Measurements from ENCODE around the gene RMP24.
"Not testable (repeated sequence)": the region's sequence is repeated elsewhere in the genome, so short reads cannot be mapped to it uniquely, and the experiment has no call there.

Gene RMP24

DNA sequence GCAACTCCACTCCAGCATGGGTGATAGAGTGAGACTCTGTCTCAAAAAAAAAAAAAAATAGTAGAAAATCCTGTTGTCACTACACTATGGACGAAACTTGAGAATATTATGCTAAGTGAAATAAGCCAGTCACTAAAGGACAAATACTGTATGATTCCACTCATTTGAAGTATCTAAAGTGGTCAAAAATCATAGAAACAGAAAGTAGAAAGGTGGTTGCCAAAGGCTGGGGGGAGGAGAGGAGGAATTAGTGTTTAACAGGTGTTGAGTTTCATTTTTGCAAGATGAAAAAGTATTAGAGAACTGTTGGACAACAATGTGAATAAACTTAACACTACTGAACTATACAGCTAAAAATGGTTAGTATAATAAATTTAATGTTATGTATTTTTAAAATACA lies 18.8 kb upstream of the RMP24 start:
- Histone ChIP-seq H3K4me1 (ENCODE audit: control insufficient read depth in 2 of 2, insufficient read depth in 2 of 2, low read length in 2 of 2) (peaks cover 0 to 7% of the 10 kb centered on the region in 2 donors), H3K4me3 (ENCODE audit: low read length in 2 of 2) (no peak overlapping the region), H3K9me3 (ENCODE audit: control insufficient read depth in 2 of 2, insufficient read depth in 1 of 2, low read length in 1 of 2) (peaks cover 0 to 5% of the 10 kb centered on the region in 2 donors), H3K27ac (ENCODE audit: low read depth in 1 of 2, low read length in 1 of 2) (no peak overlapping the region), H3K27me3 (ENCODE audit: control insufficient read depth in 2 of 2, insufficient read depth in 1 of 2, low read length in 1 of 2) (peaks cover 6 to 16% of the 10 kb centered on the region in 2 donors), H3K36me3 (ENCODE audit: control insufficient read depth in 2 of 2, insufficient read depth in 2 of 2, low read length in 1 of 2) (no peaks in the 10 kb centered on the region)
- WGBS, result 84% methylated on average over 1 of the region's 1 CpG
- no peak for DNase-seq (ENCODE audit: low read depth in 6 of 9, low spot score in 9 of 9)

- WGBS, result 95% methylated on average over 3 of the region's 3 CpGs
- Histone ChIP-seq H3K9me3 (ENCODE audit: control insufficient read depth in 2 of 2, insufficient read depth in 1 of 2, low read length in 1 of 2) (no peaks in the 10 kb centered on the region), H3K27ac (ENCODE audit: low read depth in 1 of 2, low read length in 1 of 2) (no peak overlapping the region), H3K4me1 (ENCODE audit: control insufficient read depth in 2 of 2, insufficient read depth in 2 of 2, low read length in 2 of 2) (no peaks in the 10 kb centered on the region), H3K4me3 (ENCODE audit: low read length in 2 of 2) (no peak overlapping the region), H3K36me3 (ENCODE audit: control insufficient read depth in 2 of 2, insufficient read depth in 2 of 2, low read length in 1 of 2) (no peaks in the 10 kb centered on the region), H3K27me3 (ENCODE audit: control insufficient read depth in 2 of 2, insufficient read depth in 1 of 2, low read length in 1 of 2) (no peaks in the 10 kb centered on the region)
- DNase-seq (ENCODE audit: low read depth in 6 of 9, low spot score in 9 of 9), result no peak
Observed at GRCh38 chr18:35956226-35956625, 16.3 kb upstream of the RMP24 start.

DNA sequence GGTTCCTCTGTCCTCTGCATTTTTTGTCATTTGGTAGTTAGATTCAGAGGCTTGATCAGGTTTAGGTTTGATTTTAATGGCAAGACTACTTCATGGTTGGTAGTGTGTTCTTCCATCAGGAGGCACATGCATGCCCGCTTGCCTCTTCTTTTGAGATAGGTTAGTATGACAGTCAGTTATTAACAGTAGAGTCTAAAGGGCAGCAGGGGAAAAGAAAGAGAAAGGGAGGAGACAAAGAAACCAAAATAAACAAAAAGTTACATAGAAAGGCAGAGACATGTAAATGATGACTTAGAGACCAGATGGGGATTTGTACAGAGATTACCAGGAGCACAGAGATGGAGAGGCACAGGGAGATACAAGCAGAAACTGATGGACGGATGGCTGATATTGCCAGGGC lies 10.2 kb upstream of the RMP24 start:
- 95% methylated on average over 2 of the region's 2 CpGs for WGBS
- H3K27ac ChIP-seq (ENCODE audit: low read depth in 1 of 2, low read length in 1 of 2), result no peak overlapping the region
- H3K9me3 ChIP-seq (ENCODE audit: control insufficient read depth in 2 of 2, insufficient read depth in 1 of 2, low read length in 1 of 2), result no peaks in the 10 kb centered on the region
- DNase-seq (ENCODE audit: low read depth in 6 of 9, low spot score in 9 of 9), result no peak
- H3K4me1 ChIP-seq (ENCODE audit: control insufficient read depth in 2 of 2, insufficient read depth in 2 of 2, low read length in 2 of 2), result peaks cover 0 to 2% of the 10 kb centered on the region in 2 donors
- no peaks in the 10 kb centered on the region for H3K27me3 ChIP-seq (ENCODE audit: control insufficient read depth in 2 of 2, insufficient read depth in 1 of 2, low read length in 1 of 2)
- H3K36me3 ChIP-seq (ENCODE audit: control insufficient read depth in 2 of 2, insufficient read depth in 2 of 2, low read length in 1 of 2), result no peaks in the 10 kb centered on the region
- H3K4me3 ChIP-seq (ENCODE audit: low read length in 2 of 2), result no peak overlapping the region

DNA sequence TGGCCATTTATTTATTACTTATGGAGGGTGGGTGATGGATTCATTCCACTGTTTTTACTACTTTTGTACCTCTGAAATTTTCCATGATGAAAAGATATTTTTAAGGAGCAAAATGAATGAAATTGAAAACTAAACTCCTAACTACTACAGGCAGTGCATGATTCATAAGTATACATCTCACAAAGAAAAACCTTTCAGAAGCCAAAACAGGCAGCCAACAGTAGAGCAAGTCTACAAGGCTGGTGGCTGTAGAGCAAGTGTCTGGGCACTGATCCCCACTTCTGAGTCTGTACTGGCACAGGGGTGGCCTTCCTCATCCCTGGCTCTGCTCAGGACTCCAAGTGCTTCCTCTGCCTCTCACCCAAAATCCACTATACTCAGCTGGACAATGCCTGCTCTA lies 8.2 kb upstream of the RMP24 start:
- H3K4me1 ChIP-seq (ENCODE audit: control insufficient read depth in 2 of 2, insufficient read depth in 2 of 2, low read length in 2 of 2), result peaks cover 0 to 5% of the 10 kb centered on the region in 2 donors
- H3K27ac ChIP-seq (ENCODE audit: low read depth in 1 of 2, low read length in 1 of 2), result no peak overlapping the region
- no peak for DNase-seq (ENCODE audit: low read depth in 6 of 9, low spot score in 9 of 9)
- H3K27me3 ChIP-seq (ENCODE audit: control insufficient read depth in 2 of 2, insufficient read depth in 1 of 2, low read length in 1 of 2), result no peaks in the 10 kb centered on the region
- H3K9me3 ChIP-seq (ENCODE audit: control insufficient read depth in 2 of 2, insufficient read depth in 1 of 2, low read length in 1 of 2), result peaks cover 0 to 3% of the 10 kb centered on the region in 2 donors
- H3K36me3 ChIP-seq (ENCODE audit: control insufficient read depth in 2 of 2, insufficient read depth in 2 of 2, low read length in 1 of 2), result no peaks in the 10 kb centered on the region
- no peak overlapping the region for H3K4me3 ChIP-seq (ENCODE audit: low read length in 2 of 2)

DNA sequence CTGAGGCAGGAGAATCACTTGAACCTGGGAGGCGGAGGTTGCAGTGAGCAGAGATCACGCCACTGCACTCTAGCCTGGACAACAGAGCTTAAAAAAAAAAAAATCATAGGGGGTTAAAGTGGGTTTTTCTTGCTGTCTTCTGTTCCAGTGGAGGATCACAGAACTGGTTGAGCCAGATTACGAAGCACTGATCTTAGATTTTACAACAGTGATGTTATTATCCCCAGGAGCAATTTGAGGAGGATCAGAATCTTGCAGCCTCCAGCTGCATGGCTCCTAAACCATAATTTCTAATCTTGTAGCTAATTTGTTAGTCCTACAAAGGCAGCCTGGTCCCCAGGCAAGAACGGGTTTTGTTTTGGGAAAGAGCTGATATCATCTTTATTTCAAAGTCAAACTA lies 4.6 kb upstream of the RMP24 start:
- not testable (repeated sequence) for H3K9me3 ChIP-seq (ENCODE audit: control insufficient read depth in 2 of 2, insufficient read depth in 1 of 2, low read length in 1 of 2); H3K27ac ChIP-seq (ENCODE audit: low read depth in 1 of 2, low read length in 1 of 2); DNase-seq (ENCODE audit: low read depth in 6 of 9, low spot score in 9 of 9); H3K36me3 ChIP-seq (ENCODE audit: control insufficient read depth in 2 of 2, insufficient read depth in 2 of 2, low read length in 1 of 2); H3K27me3 ChIP-seq (ENCODE audit: control insufficient read depth in 2 of 2, insufficient read depth in 1 of 2, low read length in 1 of 2); H3K4me3 ChIP-seq (ENCODE audit: low read length in 2 of 2)
- peaks cover 13 to 14% of the 10 kb centered on the region in 2 donors for H3K4me1 ChIP-seq (ENCODE audit: control insufficient read depth in 2 of 2, insufficient read depth in 2 of 2, low read length in 2 of 2)
- WGBS, result 92% methylated on average over 4 of the region's 4 CpGs

DNA sequence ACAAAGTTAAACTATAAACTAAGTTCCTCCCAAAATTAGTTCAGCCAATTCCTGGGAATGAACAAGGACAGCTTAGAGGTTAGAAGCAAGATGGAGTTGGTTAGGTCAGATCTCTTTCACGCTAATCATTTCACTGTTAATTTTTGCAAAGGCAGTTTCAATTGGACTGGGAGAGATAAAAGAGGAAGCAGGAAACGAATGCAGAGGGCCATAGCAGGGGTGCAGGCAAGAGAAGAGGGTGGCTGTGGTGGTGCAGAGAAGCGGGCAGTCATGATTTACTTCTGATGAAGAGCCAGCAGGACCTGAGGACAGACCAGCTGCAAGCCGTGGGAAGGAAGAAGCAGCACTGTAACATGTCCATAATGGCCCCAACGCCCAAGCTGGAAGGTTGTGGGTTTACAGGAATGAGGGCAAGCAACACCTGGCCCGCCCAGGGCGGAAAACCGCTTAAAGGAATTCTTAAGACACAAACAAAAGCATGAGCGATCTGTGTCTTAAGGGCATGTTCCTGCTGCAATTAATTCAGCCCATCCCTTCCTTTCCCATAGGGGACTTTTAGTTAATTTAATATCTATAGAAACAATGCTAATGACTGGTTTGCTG lies 4.1 kb upstream of the RMP24 start:
- 90% methylated on average over 9 of the region's 9 CpGs for WGBS
- Histone ChIP-seq H3K36me3 (ENCODE audit: control insufficient read depth in 2 of 2, insufficient read depth in 2 of 2, low read length in 1 of 2) (no peaks in the 10 kb centered on the region), H3K4me3 (ENCODE audit: low read length in 2 of 2) (no peak overlapping the region), H3K27ac (ENCODE audit: low read depth in 1 of 2, low read length in 1 of 2) (no peak overlapping the region), H3K27me3 (ENCODE audit: control insufficient read depth in 2 of 2, insufficient read depth in 1 of 2, low read length in 1 of 2) (no peaks in the 10 kb centered on the region), H3K4me1 (ENCODE audit: control insufficient read depth in 2 of 2, insufficient read depth in 2 of 2, low read length in 2 of 2) (peaks cover 15 to 19% of the 10 kb centered on the region in 2 donors), H3K9me3 (ENCODE audit: control insufficient read depth in 2 of 2, insufficient read depth in 1 of 2, low read length in 1 of 2) (peaks cover 0 to 3% of the 10 kb centered on the region in 2 donors)
- no peak for DNase-seq (ENCODE audit: low read depth in 6 of 9, low spot score in 9 of 9)

DNA sequence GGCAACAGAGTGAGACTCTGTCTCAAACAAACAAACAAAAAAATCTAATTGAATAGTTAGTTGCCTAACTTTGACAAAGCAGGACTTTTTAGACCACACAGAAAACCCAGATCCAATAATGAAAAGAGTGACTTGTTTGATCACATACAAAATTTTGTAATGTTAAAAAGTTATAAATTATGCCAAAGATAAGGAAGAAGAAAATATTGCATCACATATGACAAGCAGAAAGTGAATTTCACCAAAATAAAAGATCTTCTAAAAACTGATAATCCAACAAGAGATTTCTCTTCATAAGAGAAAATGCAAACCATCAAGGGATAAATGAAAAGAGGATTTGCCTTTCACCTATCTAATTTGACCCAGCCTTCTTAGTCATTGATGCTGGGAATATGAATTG lies 2.8 kb upstream of the RMP24 start:
- no peaks in the 10 kb centered on the region for H3K27me3 ChIP-seq (ENCODE audit: control insufficient read depth in 2 of 2, insufficient read depth in 1 of 2, low read length in 1 of 2)
- H3K9me3 ChIP-seq (ENCODE audit: control insufficient read depth in 2 of 2, insufficient read depth in 1 of 2, low read length in 1 of 2), result peaks cover 0 to 3% of the 10 kb centered on the region in 2 donors
- peak overlapping the region in 1 of 2 donors; percentile 55 for H3K27ac ChIP-seq (ENCODE audit: low read depth in 1 of 2, low read length in 1 of 2)
- DNase-seq (ENCODE audit: low read depth in 6 of 9, low spot score in 9 of 9), result no peak
- H3K36me3 ChIP-seq (ENCODE audit: control insufficient read depth in 2 of 2, insufficient read depth in 2 of 2, low read length in 1 of 2), result peaks cover 0 to 2% of the 10 kb centered on the region in 2 donors
- no peak overlapping the region for H3K4me3 ChIP-seq (ENCODE audit: low read length in 2 of 2)
- H3K4me1 ChIP-seq (ENCODE audit: control insufficient read depth in 2 of 2, insufficient read depth in 2 of 2, low read length in 2 of 2), result peaks cover 24 to 26% of the 10 kb centered on the region in 2 donors

- peak overlapping the region; percentile 78 to 91 for H3K4me3 ChIP-seq (ENCODE audit: low read length in 2 of 2)
- peak in 4 of 9 donors; percentile 3 to 18 (median 8) for DNase-seq (ENCODE audit: low read depth in 6 of 9, low spot score in 9 of 9)
- peaks cover 24% of the 10 kb centered on the region in 2 donors for H3K4me1 ChIP-seq (ENCODE audit: control insufficient read depth in 2 of 2, insufficient read depth in 2 of 2, low read length in 2 of 2)
- peaks cover 0 to 16% of the 10 kb centered on the region in 2 donors for H3K36me3 ChIP-seq (ENCODE audit: control insufficient read depth in 2 of 2, insufficient read depth in 2 of 2, low read length in 1 of 2)
- H3K27ac ChIP-seq (ENCODE audit: low read depth in 1 of 2, low read length in 1 of 2), result peak overlapping the region; percentile 94 to 95
- H3K9me3 ChIP-seq (ENCODE audit: control insufficient read depth in 2 of 2, insufficient read depth in 1 of 2, low read length in 1 of 2), result peaks cover 0 to 3% of the 10 kb centered on the region in 2 donors
- 39% methylated on average over 15 of the region's 15 CpGs for WGBS
- H3K27me3 ChIP-seq (ENCODE audit: control insufficient read depth in 2 of 2, insufficient read depth in 1 of 2, low read length in 1 of 2), result no peaks in the 10 kb centered on the region
Observed at GRCh38 chr18:35971661-35972196, 750 bp upstream of the RMP24 start.

GRCh38 chr18:35973650-35974049 lies 1.2 kb downstream of the RMP24 start:
- DNase-seq (ENCODE audit: low read depth in 6 of 9, low spot score in 9 of 9), result no peak
- 94% methylated on average over 12 of the region's 12 CpGs for WGBS
- Histone ChIP-seq H3K36me3 (ENCODE audit: control insufficient read depth in 2 of 2, insufficient read depth in 2 of 2, low read length in 1 of 2) (peaks cover 14 to 30% of the 10 kb centered on the region in 2 donors), H3K27ac (ENCODE audit: low read depth in 1 of 2, low read length in 1 of 2) (no peak overlapping the region), H3K4me3 (ENCODE audit: low read length in 2 of 2) (peak overlapping the region; percentile 78 to 91), H3K27me3 (ENCODE audit: control insufficient read depth in 2 of 2, insufficient read depth in 1 of 2, low read length in 1 of 2) (no peaks in the 10 kb centered on the region), H3K4me1 (ENCODE audit: control insufficient read depth in 2 of 2, insufficient read depth in 2 of 2, low read length in 2 of 2) (peaks cover 21 to 24% of the 10 kb centered on the region in 2 donors), H3K9me3 (ENCODE audit: control insufficient read depth in 2 of 2, insufficient read depth in 1 of 2, low read length in 1 of 2) (no peaks in the 10 kb centered on the region)
